Measurements from ENCODE around the gene TTK. TPM values are rescaled to one million over a fixed set of nuclear protein-coding genes. Genes with fewer than 3 reads are reported as not detected.

TTK gene
- total and polyA plus RNA-seq, 7 donors: 0.10 to 0.22 (median 0.14) TPM; not detected in 3

GRCh38 chr6:80077067-80077466, 72.6 kb downstream of the TTK start:
- Histone ChIP-seq H3K4me1 (no peaks in the 10 kb centered on the region), H3K27me3 (ENCODE audit: insufficient read depth in 3 of 3, low read length in 2 of 3) (no peaks in the 10 kb centered on the region), H3K27ac (no peak overlapping the region), H3K36me3 (ENCODE audit: insufficient read depth in 1 of 2, low read depth in 1 of 2) (no peaks in the 10 kb centered on the region), H3K4me3 (no peak overlapping the region), H3K9me3 (peaks cover 9% of the 10 kb centered on the region)
- intact Hi-C loops (cut with DNase I): no loop called here
- WGBS, 3 donors: 70 to 85% (median 80%) methylated on average over 1 of the region's 1 CpG
- ATAC-seq (no peak), DNase-seq (no peak)
- no peak for TF ChIP-seq CTCF (IDR thresholded peaks at IDR 0.05)

GRCh38 chr6:80088637-80089036, 84.2 kb downstream of the TTK start:
- Histone ChIP-seq H3K4me3 (no peak overlapping the region), H3K27ac (no peak overlapping the region), H3K4me1 (no peaks in the 10 kb centered on the region), H3K36me3 (ENCODE audit: insufficient read depth in 1 of 2, low read depth in 1 of 2) (no peaks in the 10 kb centered on the region), H3K9me3 (no peaks in the 10 kb centered on the region), H3K27me3 (ENCODE audit: insufficient read depth in 3 of 3, low read length in 2 of 3) (no peaks in the 10 kb centered on the region)
- TF ChIP-seq CTCF (IDR thresholded peaks at IDR 0.05): no peak
- WGBS, 3 donors: 82 to 86% (median 85%) methylated on average over 6 of the region's 6 CpGs
- intact Hi-C loops (cut with DNase I): no loop called here
- ATAC-seq (no peak), DNase-seq (no peak)

GRCh38 chr6:80091506-80091905, 87.1 kb downstream of the TTK start:
- ATAC-seq (no peak), DNase-seq (no peak)
- intact Hi-C loops (cut with DNase I): loop anchor here (5.0 kb wide), 1 partner anchor 144 kb away; the partner anchor contains the start of gene ELOVL4 (in 2 of the 2)
- Histone ChIP-seq H3K9me3 (no peaks in the 10 kb centered on the region), H3K4me3 (no peak overlapping the region), H3K36me3 (ENCODE audit: insufficient read depth in 1 of 2, low read depth in 1 of 2) (no peaks in the 10 kb centered on the region), H3K27me3 (ENCODE audit: insufficient read depth in 3 of 3, low read length in 2 of 3) (no peaks in the 10 kb centered on the region), H3K27ac (no peak overlapping the region), H3K4me1 (no peaks in the 10 kb centered on the region)
- TF ChIP-seq CTCF (IDR thresholded peaks at IDR 0.05): no peak

Other genes with a start within 250 kb of the TTK start
- under 1 TPM; 0.06 to 0.24 (median 0.11) TPM for gene ELOVL4, start 57.1 kb upstream of the TTK start, total RNA-seq
- gene ELOVL4, start 57.1 kb upstream of the TTK start, polyA plus RNA-seq: under 1 TPM; 0.01 to 0.12 (median 0.09) TPM
- 10 to 100 TPM in 1 of 4 donors, 1 to 10 TPM in 3; 6.5 to 13.9 (median 7.0) TPM for gene BCKDHB, start 102.0 kb downstream of the TTK start, total RNA-seq
- gene BCKDHB, start 102.0 kb downstream of the TTK start, polyA plus RNA-seq: 10 to 100 TPM in 1 of 3 donors, 1 to 10 TPM in 2; 3.2 to 10.4 (median 3.5) TPM

All from psoas muscle (tissue), 8 donors.